ENCODE data around the gene ZBTB42.

GRCh38 chr14:104827177-104828055, 26.5 kb downstream of the ZBTB42 start:
- no peak for TF ChIP-seq EP300 (IDR thresholded peaks at IDR 0.05; ENCODE audit: borderline replicate concordance)
- TF ChIP-seq TCF12 (IDR thresholded peaks at IDR 0.05; ENCODE audit: low read depth): no peak
- TF ChIP-seq REST (IDR thresholded peaks at IDR 0.05; ENCODE audit: low read depth): no peak
- TF ChIP-seq MAX (IDR thresholded peaks at IDR 0.05): no peak
- TF ChIP-seq NFIC (IDR thresholded peaks at IDR 0.05): no peak
- peak; percentile 6; the same call in 1 of the 2 replicates for TF ChIP-seq RAD21 (IDR thresholded peaks at IDR 0.05; ENCODE audit: low read depth)

All from Ishikawa (cell line).